Trophoblast cell (in vitro differentiated cells and primary cell): ENCODE measurements around the gene VIT.

Source experiments
- DNase-seq, 2 donors: peaks; one replicate each; pipeline ENCODE4 v3.0.0-alpha.2; 2016
- H2AFZ ChIP-seq: 2 replicates; pipeline ENCODE4 v1.6.1; 2013; ENCODE audit warnings: low read length, moderate library complexity, mild to moderate bottlenecking; ENCODE audit not compliant: insufficient read depth, poor library complexity
- H2AK5ac ChIP-seq: 2 replicates; pipeline ENCODE4 v1.6.1; 2013; ENCODE audit warnings: mild to moderate bottlenecking, low read length
- H2BK120ac ChIP-seq: 2 replicates; pipeline ENCODE4 v1.6.1; 2013; ENCODE audit warnings: low read length, mild to moderate bottlenecking, moderate library complexity; ENCODE audit not compliant: insufficient read depth, poor library complexity
- H2BK12ac ChIP-seq: 2 replicates; pipeline ENCODE4 v1.6.1; 2013; ENCODE audit warnings: mild to moderate bottlenecking, low read length, moderate library complexity
- H2BK5ac ChIP-seq: 2 replicates; pipeline ENCODE4 v1.6.1; 2013; ENCODE audit warnings: low read length, low read depth, moderate library complexity, mild to moderate bottlenecking; ENCODE audit not compliant: poor library complexity
- H3K14ac ChIP-seq: 2 replicates; pipeline ENCODE4 v1.6.1; 2013; ENCODE audit warnings: mild to moderate bottlenecking, low read length
- H3K18ac ChIP-seq: 2 replicates; pipeline ENCODE4 v1.6.1; 2013; ENCODE audit warnings: mild to moderate bottlenecking, low read length
- H3K23ac ChIP-seq: 2 replicates; pipeline ENCODE4 v1.6.1; 2013; ENCODE audit warnings: low read length
- H3K27ac ChIP-seq: 2 replicates; pipeline ENCODE4 v1.5.1; 2013; ENCODE audit warnings: low read depth, mild to moderate bottlenecking, inconsistent platforms, low read length, moderate library complexity
- H3K27me3 ChIP-seq: 2 replicates; pipeline ENCODE4 v1.6.1; 2013; ENCODE audit warnings: inconsistent platforms, mild to moderate bottlenecking, low read length, moderate library complexity; ENCODE audit not compliant: insufficient read depth
- H3K36me3 ChIP-seq, 2 experiments: 1 replicate in 1 of 2; 2 replicates in 1 of 2; pipeline ENCODE4 v1.6.1; 2013; ENCODE audit warnings: low read length in 2 of 2, mild to moderate bottlenecking in 2 of 2, moderate library complexity in 1 of 2; ENCODE audit not compliant: insufficient read depth in 2 of 2, control insufficient read depth in 1 of 2
- H3K4ac ChIP-seq: 2 replicates; pipeline ENCODE4 v1.6.1; 2013; ENCODE audit warnings: low read depth, mild to moderate bottlenecking, low read length, moderate library complexity
- H3K4me1 ChIP-seq, 2 experiments: 1 replicate in 1 of 2; 2 replicates in 1 of 2; pipeline ENCODE4 v1.6.1; 2013; ENCODE audit warnings: low read length in 2 of 2, mild to moderate bottlenecking in 2 of 2, moderate library complexity in 1 of 2; ENCODE audit not compliant: insufficient read depth in 2 of 2, control insufficient read depth in 1 of 2
- H3K4me2 ChIP-seq: 2 replicates; pipeline ENCODE4 v1.6.1; 2013; ENCODE audit warnings: inconsistent platforms, mild to moderate bottlenecking, low read length, moderate library complexity
- H3K4me3 ChIP-seq: 2 replicates; pipeline ENCODE4 v1.5.1; 2013; ENCODE audit warnings: mild to moderate bottlenecking, low read depth, low read length, inconsistent platforms
- H3K79me1 ChIP-seq: one replicate; pipeline ENCODE4 v1.6.1; 2013; ENCODE audit warnings: low read length
- H3K79me2 ChIP-seq: 2 replicates; pipeline ENCODE4 v1.6.1; 2013; ENCODE audit warnings: low read length, mild to moderate bottlenecking; ENCODE audit not compliant: control insufficient read depth, insufficient read depth, poor library complexity
- H3K9ac ChIP-seq: 2 replicates; pipeline ENCODE4 v1.6.1; 2013; ENCODE audit warnings: mild to moderate bottlenecking, low read length
- H3K9me3 ChIP-seq: 2 replicates; pipeline ENCODE4 v1.6.1; 2013; ENCODE audit warnings: low read depth, mild to moderate bottlenecking, control low read depth, inconsistent platforms, low read length; ENCODE audit not compliant: insufficient read depth
- H4K12ac ChIP-seq: 2 replicates; pipeline ENCODE4 v1.6.1; 2013; ENCODE audit warnings: low read depth, mild to moderate bottlenecking, low read length, moderate library complexity
- H4K8ac ChIP-seq: 2 replicates; pipeline ENCODE4 v1.6.1; 2013; ENCODE audit warnings: low read depth, mild to moderate bottlenecking, low read length, moderate library complexity
- H4K91ac ChIP-seq: one replicate; pipeline ENCODE4 v1.6.1; 2013; ENCODE audit warnings: low read depth, mild to moderate bottlenecking, low read length, moderate library complexity
- WGBS: extraction: QIAGEN DNeasy Blood & Tissue Kit; methylation state at CpG from one replicate; pipeline ENCODE4 v1.1.7; 2013; ENCODE audit warnings: missing lambda C conversion rate; ENCODE audit not compliant: insufficient read length, insufficient coverage; ENCODE audit errors: extremely low coverage; 5-methylcytosine and 5-hydroxymethylcytosine counted together

VIT gene

DNA sequence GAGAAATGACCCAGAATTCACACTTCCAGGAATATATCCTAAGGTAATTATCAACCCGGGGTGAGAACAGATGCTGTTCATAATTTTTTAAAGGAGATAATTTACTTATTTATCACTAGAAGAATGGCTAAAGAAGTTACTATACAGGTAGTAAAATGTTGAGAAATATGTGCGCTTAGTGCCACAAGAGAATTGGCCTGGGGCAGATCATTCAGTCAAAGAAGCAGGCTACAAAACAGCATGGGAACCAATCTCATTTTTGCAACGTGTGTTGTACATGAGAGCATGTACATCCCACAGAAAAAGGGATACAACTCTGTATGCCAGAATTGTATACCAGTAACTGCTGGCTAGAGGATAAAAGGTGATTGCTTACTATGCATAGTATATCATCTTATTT is 75.2 kb downstream of the VIT start:
- no peak overlapping the region for H3K4ac ChIP-seq
- H3K27me3 ChIP-seq: no peaks in the 10 kb centered on the region
- H2BK120ac ChIP-seq: no peak overlapping the region
- H3K4me2 ChIP-seq: no peak overlapping the region
- no peak overlapping the region for H4K8ac ChIP-seq
- no peak overlapping the region for H4K12ac ChIP-seq
- H2BK12ac ChIP-seq: no peak overlapping the region
- no peak overlapping the region for H3K23ac ChIP-seq
- H3K18ac ChIP-seq: no peak overlapping the region
- H3K4me3 ChIP-seq: no peak overlapping the region
- H3K79me2 ChIP-seq: no peaks in the 10 kb centered on the region
- no peak overlapping the region for H2AK5ac ChIP-seq
- H3K9ac ChIP-seq: no peak overlapping the region
- no peaks in the 10 kb centered on the region for H3K4me1 ChIP-seq
- no peaks in the 10 kb centered on the region for H3K79me1 ChIP-seq
- no peaks in the 10 kb centered on the region for H3K9me3 ChIP-seq
- WGBS: no CpG with 5 or more reads among the region's 3 CpGs
- H2BK5ac ChIP-seq: no peak overlapping the region
- no peak overlapping the region for H3K27ac ChIP-seq
- DNase-seq: peak; percentile 85 to 95
- no peak overlapping the region for H2AFZ ChIP-seq
- no peaks in the 10 kb centered on the region for H3K36me3 ChIP-seq
- no peak overlapping the region for H3K14ac ChIP-seq
- H4K91ac ChIP-seq: no peak overlapping the region

DNA sequence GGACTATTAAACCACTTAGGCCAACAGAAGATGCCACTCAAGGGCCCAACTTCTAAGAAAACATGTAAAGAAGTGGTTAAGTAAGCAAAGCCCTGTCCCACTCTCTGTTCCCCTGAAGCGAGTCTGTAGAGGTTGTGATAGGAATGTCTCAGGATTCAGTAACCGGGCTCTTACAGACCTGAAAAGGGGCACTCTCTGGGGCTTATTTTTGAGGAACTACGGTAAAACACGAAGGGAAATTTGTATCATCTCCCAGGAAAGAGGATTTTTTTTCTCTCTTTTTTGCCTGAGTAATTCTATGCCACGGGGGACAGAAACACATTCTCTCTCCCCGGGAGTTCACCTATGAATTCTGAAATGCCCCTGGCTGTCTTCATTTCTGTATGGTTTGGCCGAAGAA is 77.4 kb downstream of the VIT start:
- Histone ChIP-seq H2BK120ac (no peak overlapping the region), H3K9ac (no peak overlapping the region), H3K27me3 (no peaks in the 10 kb centered on the region), H4K8ac (no peak overlapping the region), H2AFZ (no peak overlapping the region), H3K79me2 (no peaks in the 10 kb centered on the region), H4K12ac (no peak overlapping the region), H3K9me3 (no peaks in the 10 kb centered on the region), H2BK5ac (no peak overlapping the region), H4K91ac (no peak overlapping the region), H3K4me1 (no peaks in the 10 kb centered on the region), H3K18ac (no peak overlapping the region), H3K4me2 (no peak overlapping the region), H2BK12ac (no peak overlapping the region), H3K14ac (no peak overlapping the region), H3K36me3 (no peaks in the 10 kb centered on the region), H2AK5ac (no peak overlapping the region), H3K4ac (no peak overlapping the region), H3K4me3 (no peak overlapping the region), H3K79me1 (no peaks in the 10 kb centered on the region), H3K27ac (no peak overlapping the region), H3K23ac (no peak overlapping the region)
- DNase-seq: no peak
- WGBS: no CpG with 5 or more reads among the region's 7 CpGs

DNA sequence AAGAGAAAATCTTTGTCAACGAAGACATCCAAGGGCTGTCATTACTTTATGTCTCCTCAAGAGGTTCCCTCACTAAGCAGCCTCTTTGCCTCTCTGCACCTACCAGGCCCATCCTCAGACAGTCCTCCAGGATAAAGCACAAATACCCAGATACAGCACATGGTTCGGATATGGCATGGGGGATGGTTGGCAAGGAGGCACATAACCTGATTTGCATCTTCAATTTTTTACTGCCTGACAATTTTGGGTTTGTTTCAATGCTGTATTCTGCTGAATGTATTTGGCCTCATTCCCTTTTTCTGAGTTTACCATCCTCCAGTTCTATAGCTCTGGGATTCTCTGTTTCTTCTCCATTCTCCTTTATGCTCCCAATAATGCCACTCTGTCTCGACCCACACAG is 78.8 kb downstream of the VIT start:
- WGBS: no CpG with 5 or more reads among the region's 3 CpGs

DNA sequence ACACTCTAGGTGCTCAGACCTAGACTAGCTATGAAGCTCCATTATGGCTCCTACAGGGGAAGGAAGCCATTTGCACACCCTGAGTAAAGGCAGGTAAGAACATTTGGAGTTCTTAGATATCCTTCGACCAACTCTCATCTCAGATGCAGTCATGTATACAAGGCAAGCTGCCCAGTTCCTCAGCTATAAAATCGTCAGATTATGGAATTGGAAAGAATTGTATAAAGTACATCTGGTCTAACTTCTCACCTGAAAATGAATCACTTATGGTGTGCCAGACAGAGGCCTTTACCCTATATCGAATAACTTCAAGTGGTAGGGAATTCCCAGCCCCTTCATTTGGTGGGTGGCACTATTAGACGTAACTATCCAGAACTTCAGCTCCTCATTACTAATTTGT is 79.3 kb downstream of the VIT start:
- Histone ChIP-seq H3K9me3 (no peaks in the 10 kb centered on the region), H4K91ac (no peak overlapping the region), H3K9ac (no peak overlapping the region), H2AK5ac (no peak overlapping the region), H2AFZ (no peak overlapping the region), H3K14ac (no peak overlapping the region), H2BK120ac (no peak overlapping the region), H2BK12ac (no peak overlapping the region), H3K4me1 (no peaks in the 10 kb centered on the region), H3K4me3 (no peak overlapping the region), H3K4ac (no peak overlapping the region), H3K79me2 (no peaks in the 10 kb centered on the region), H3K79me1 (no peaks in the 10 kb centered on the region), H3K27me3 (no peaks in the 10 kb centered on the region), H4K8ac (no peak overlapping the region), H3K23ac (no peak overlapping the region), H3K4me2 (no peak overlapping the region), H3K36me3 (no peaks in the 10 kb centered on the region), H4K12ac (no peak overlapping the region), H2BK5ac (no peak overlapping the region), H3K27ac (no peak overlapping the region), H3K18ac (no peak overlapping the region)
- WGBS: no CpG with 5 or more reads among the region's 4 CpGs
- no peak for DNase-seq

More for the DNA sequence above, 78.8 kb downstream of the VIT start:
- Histone ChIP-seq H3K36me3 (no peaks in the 10 kb centered on the region), H3K18ac (no peak overlapping the region), H3K4me1 (no peaks in the 10 kb centered on the region), H2AK5ac (no peak overlapping the region), H2AFZ (no peak overlapping the region), H3K4me3 (no peak overlapping the region), H3K4me2 (no peak overlapping the region), H3K27me3 (no peaks in the 10 kb centered on the region), H2BK12ac (no peak overlapping the region), H3K79me1 (no peaks in the 10 kb centered on the region), H4K8ac (no peak overlapping the region), H3K79me2 (no peaks in the 10 kb centered on the region), H3K9ac (no peak overlapping the region), H3K27ac (no peak overlapping the region), H4K91ac (no peak overlapping the region), H3K14ac (no peak overlapping the region), H3K4ac (no peak overlapping the region), H3K9me3 (no peaks in the 10 kb centered on the region), H2BK5ac (no peak overlapping the region), H4K12ac (no peak overlapping the region), H3K23ac (no peak overlapping the region), H2BK120ac (no peak overlapping the region)
- no peak for DNase-seq
